ENCODE data around the gene ALDH1A3. TPM values are rescaled to one million over a fixed set of nuclear protein-coding genes. Genes with fewer than 3 reads are reported as not detected.
A peak's percentile ranks its signal among the peaks of the same experiment; 100 is the strongest.

ALDH1A3 gene
- total RNA-seq, 1 donor from 2014 or later: 666 TPM

DNA sequence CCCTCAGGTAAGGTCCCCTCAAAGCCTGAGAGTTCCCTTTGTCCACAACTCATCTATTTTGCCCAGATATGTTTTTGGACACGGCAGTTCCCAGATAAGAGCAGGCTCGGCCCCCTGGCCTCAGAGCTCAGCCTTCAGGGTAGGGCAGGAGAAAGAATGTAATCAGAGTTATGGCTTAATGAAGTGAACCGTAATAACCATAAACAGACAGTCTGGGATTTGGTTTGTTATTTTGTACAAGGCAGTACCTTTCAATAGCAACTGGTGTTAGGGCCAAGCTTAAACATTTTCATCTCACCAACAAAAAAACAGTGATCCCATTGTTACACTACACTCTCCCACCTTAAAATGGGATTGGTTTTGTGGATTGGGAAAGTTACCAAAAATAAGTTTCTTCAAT lies 12.2 kb upstream of the ALDH1A3 start:
- Histone ChIP-seq H3K4me3 (ENCODE audit: low read depth, low read length) (no peak overlapping the region), H3K27me3 (ENCODE audit: control insufficient read depth, insufficient read depth, low read length) (no peaks in the 10 kb centered on the region), H3K36me3 (ENCODE audit: control insufficient read depth, insufficient read depth, low read length) (no peaks in the 10 kb centered on the region)
- DNase-seq (ENCODE audit: low read depth) (no peak), FAIRE-seq (no peak)
- no peak for TF ChIP-seq CTCF (IDR thresholded peaks at IDR 0.05; ENCODE audit: insufficient read depth, low read length, severe bottlenecking)

DNA sequence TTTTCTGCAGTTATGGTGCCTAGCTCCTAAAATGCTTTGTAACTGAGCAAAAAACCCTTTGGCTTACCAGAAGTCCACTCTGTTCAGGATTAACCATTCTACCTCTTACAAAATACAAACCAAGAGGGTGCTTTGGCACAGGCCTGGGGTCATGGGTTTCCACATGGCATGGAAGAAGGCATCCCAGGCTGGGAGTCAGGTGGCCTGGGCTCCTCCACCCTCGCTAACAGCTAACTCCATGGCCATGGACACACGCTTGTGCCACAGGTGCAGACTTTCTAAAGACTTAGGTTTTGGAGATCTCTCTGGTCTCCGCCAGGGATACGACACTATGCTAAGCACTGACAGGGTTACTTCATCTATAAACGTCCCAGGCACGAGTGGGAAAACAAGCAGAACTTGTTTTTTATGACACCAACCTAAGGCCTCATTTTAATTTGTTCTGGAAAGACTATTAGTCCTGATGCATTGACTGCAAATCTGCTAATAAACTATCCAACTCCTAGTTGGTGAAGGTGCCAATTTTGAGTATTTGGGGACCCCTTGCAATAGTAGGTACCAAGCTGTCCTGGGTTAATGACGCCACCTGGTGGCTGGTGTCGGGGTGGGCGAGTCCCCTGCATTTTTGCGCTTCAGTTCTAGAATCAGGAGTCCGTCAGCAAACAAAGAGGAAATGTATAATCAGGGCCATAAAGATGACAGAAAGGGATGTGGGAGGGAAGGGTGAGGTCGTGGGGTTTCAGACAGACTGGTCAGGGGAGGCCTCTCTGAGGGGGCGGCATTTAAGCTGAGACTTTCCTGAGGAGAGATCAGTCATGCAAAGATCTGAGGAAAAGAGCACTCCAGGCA lies 10.3 kb upstream of the ALDH1A3 start:
- H3K36me3 ChIP-seq (ENCODE audit: control insufficient read depth, insufficient read depth, low read length): no peaks in the 10 kb centered on the region
- TF ChIP-seq CTCF (IDR thresholded peaks at IDR 0.05; ENCODE audit: insufficient read depth, low read length, severe bottlenecking): peak; percentile 33
- no peak overlapping the region for H3K4me3 ChIP-seq (ENCODE audit: low read depth, low read length)
- no peaks in the 10 kb centered on the region for H3K27me3 ChIP-seq (ENCODE audit: control insufficient read depth, insufficient read depth, low read length)
- FAIRE-seq: no peak
- DNase-seq (ENCODE audit: low read depth): no peak

DNA sequence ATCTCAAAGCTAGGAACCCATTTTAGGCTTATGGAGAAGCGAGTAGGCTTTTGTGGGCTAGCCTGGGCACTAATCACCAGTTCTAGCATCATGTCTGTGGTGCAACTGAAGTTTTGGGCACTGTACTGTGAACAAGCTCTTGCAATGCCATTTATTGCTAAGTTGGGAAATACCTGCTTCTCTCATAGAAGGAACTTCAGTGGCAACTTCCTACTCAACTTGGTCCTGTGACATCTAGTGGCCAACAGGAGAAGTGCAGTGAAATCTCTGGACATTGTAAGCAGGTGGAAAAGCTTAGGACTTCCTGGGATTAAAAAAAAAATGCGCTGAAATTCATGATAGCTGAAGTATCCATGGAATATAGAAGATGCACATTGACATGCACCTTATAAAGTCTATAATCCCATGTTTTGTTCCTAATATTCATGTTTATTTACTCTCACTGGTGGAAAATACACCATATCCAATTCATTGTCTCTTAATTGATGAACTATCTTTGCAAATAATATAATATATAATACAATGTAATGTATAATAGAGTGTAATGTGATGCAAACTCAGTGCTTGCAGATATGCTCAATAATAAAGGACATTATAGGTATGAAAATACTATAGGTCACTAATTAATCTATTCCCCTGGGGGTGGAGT lies 6.5 kb upstream of the ALDH1A3 start:
- peak; percentile 92 for DNase-seq (ENCODE audit: low read depth)
- peak; percentile 75 for TF ChIP-seq CTCF (IDR thresholded peaks at IDR 0.05; ENCODE audit: insufficient read depth, low read length, severe bottlenecking)
- Histone ChIP-seq H3K36me3 (ENCODE audit: control insufficient read depth, insufficient read depth, low read length) (no peaks in the 10 kb centered on the region), H3K4me3 (ENCODE audit: low read depth, low read length) (no peak overlapping the region), H3K27me3 (ENCODE audit: control insufficient read depth, insufficient read depth, low read length) (no peaks in the 10 kb centered on the region)
- peak; percentile 94 for FAIRE-seq

GRCh38 chr15:100875495-100875894 lies 4.1 kb upstream of the ALDH1A3 start:
- Histone ChIP-seq H3K36me3 (ENCODE audit: control insufficient read depth, insufficient read depth, low read length) (no peaks in the 10 kb centered on the region), H3K27me3 (ENCODE audit: control insufficient read depth, insufficient read depth, low read length) (no peaks in the 10 kb centered on the region), H3K4me3 (ENCODE audit: low read depth, low read length) (no peak overlapping the region)
- no peak for TF ChIP-seq CTCF (IDR thresholded peaks at IDR 0.05; ENCODE audit: insufficient read depth, low read length, severe bottlenecking)
- DNase-seq (ENCODE audit: low read depth): no peak
- no peak for FAIRE-seq

DNA sequence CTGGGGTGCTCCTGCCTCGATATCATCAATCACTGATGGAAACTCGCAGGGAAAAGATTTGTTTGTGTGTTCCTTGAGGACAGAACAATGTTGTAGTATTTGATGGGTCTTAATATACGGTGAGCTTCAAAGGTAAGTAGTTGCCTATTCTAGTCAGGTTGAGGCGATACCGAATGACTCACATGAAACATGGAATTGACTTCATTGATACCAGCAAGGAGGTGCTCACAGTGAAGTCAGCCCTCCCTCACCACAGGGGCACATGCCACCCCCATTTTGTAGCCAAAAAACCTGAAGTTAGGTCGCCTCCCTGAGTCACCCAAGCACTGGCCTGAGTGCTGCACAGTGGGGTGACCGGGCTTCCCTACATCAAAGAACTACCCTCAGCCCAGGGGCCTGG lies 3.7 kb upstream of the ALDH1A3 start:
- no peaks in the 10 kb centered on the region for H3K36me3 ChIP-seq (ENCODE audit: control insufficient read depth, insufficient read depth, low read length)
- FAIRE-seq (no peak), DNase-seq (ENCODE audit: low read depth) (peak; percentile 56)
- H3K4me3 ChIP-seq (ENCODE audit: low read depth, low read length): no peak overlapping the region
- TF ChIP-seq CTCF (IDR thresholded peaks at IDR 0.05; ENCODE audit: insufficient read depth, low read length, severe bottlenecking): no peak
- no peaks in the 10 kb centered on the region for H3K27me3 ChIP-seq (ENCODE audit: control insufficient read depth, insufficient read depth, low read length)
